GM18511 (cell line): ENCODE data around the gene RHBDL1.

Source experiments
- ATAC-seq: cut with Tn5 transposase; IDR thresholded peaks from one replicate; pipeline ENCODE4 v1.9.1; 2021; ENCODE audit warnings: mild to moderate bottlenecking, moderate library complexity; ENCODE audit not compliant: unreplicated experiment

RHBDL1 gene

GRCh38 chr16:672371-672770 is 3.1 kb upstream of the RHBDL1 start:
- no peak for ATAC-seq

- ATAC-seq, result no peak
These were observed 2.6 kb upstream of the RHBDL1 start for GRCh38 chr16:672851-673250.

- no peak for ATAC-seq
These were observed 2.0 kb upstream of the RHBDL1 start for GRCh38 chr16:673399-673991.

GRCh38 chr16:674214-674881 is 1.1 kb upstream of the RHBDL1 start:
- ATAC-seq, result no peak

- ATAC-seq, result no peak
These were observed 553 bp downstream of the RHBDL1 start for GRCh38 chr16:675884-676564.

- ATAC-seq, result no peak
These were observed 1.1 kb downstream of the RHBDL1 start for GRCh38 chr16:676565-676902.

GRCh38 chr16:676913-677312 is 1.4 kb downstream of the RHBDL1 start:
- ATAC-seq, result no peak

- no peak for ATAC-seq
These were observed 2.1 kb downstream of the RHBDL1 start for GRCh38 chr16:677316-678190.

GRCh38 chr16:678209-678857 is 2.9 kb downstream of the RHBDL1 start:
- ATAC-seq, result no peak

GRCh38 chr16:678858-679813 is 3.7 kb downstream of the RHBDL1 start:
- no peak for ATAC-seq

GRCh38 chr16:679814-680624 is 4.5 kb downstream of the RHBDL1 start, which contains the start of gene STUB1:
STUB1 (plus strand) TSS chr16:680410; CDS start chr16:680526, 116 bp downstream.
- ATAC-seq, result peak; percentile 51

- ATAC-seq, result no peak
These were observed 5.1 kb downstream of the RHBDL1 start for GRCh38 chr16:680625-680945.

GRCh38 chr16:680967-681745 is 5.7 kb downstream of the RHBDL1 start:
- no peak for ATAC-seq

- ATAC-seq, result no peak
These were observed 6.4 kb downstream of the RHBDL1 start for GRCh38 chr16:681746-682427.

GRCh38 chr16:682493-683395 is 7.3 kb downstream of the RHBDL1 start:
- no peak for ATAC-seq

- ATAC-seq, result no peak
These were observed 8.1 kb downstream of the RHBDL1 start for GRCh38 chr16:683396-684070.
